Inferior parietal cortex (tissue), 1 donor: Measurements from ENCODE around the gene ISLR2.
"Not testable (repeated sequence)": the region's sequence is repeated elsewhere in the genome, so short reads cannot be mapped to it uniquely, and the experiment has no call there.

Source experiments
- DNase-seq: peaks from one replicate; pipeline ENCODE4 v3.0.0-alpha.2; 2016; ENCODE audit errors: extremely low spot score

The ISLR2 gene

GRCh38 chr15:74130155-74130848 is at the start of gene ISLR2:
Gene ISLR2 (plus strand): TSS chr15:74130586. CDS start chr15:74132755, 2,169 bp downstream.
- DNase-seq = no peak

- DNase-seq = not testable (repeated sequence)
Observed at GRCh38 chr15:74082450-74082849, 47.9 kb upstream of the ISLR2 start, which contains the start of gene GOLGA6A. Gene GOLGA6A (minus strand): TSS chr15:74082550. CDS start chr15:74082509, 41 bp downstream.

DNA sequence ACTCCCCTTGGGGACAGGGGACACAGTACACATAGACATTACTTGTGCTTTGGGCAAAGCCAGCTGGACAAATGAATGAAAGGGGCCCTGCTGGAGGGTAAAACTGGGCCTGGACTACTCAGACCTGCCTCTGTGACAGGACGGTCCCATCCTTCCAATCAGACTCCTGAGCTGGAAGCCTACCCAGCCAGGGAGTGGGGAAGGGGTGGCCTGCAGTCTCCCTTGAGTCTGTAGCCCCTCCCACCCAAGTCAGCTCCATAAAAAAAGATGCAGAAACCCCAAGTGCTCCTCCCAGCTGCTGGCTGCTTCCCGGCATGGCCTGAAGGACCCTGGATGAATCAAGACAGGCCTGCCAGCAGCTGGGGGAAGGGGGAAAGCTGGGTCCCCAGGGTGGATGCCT is 35.8 kb upstream of the ISLR2 start:
- not testable (repeated sequence) for DNase-seq

- DNase-seq = not testable (repeated sequence)
Observed at GRCh38 chr15:74095610-74096009, 34.8 kb upstream of the ISLR2 start.

DNA sequence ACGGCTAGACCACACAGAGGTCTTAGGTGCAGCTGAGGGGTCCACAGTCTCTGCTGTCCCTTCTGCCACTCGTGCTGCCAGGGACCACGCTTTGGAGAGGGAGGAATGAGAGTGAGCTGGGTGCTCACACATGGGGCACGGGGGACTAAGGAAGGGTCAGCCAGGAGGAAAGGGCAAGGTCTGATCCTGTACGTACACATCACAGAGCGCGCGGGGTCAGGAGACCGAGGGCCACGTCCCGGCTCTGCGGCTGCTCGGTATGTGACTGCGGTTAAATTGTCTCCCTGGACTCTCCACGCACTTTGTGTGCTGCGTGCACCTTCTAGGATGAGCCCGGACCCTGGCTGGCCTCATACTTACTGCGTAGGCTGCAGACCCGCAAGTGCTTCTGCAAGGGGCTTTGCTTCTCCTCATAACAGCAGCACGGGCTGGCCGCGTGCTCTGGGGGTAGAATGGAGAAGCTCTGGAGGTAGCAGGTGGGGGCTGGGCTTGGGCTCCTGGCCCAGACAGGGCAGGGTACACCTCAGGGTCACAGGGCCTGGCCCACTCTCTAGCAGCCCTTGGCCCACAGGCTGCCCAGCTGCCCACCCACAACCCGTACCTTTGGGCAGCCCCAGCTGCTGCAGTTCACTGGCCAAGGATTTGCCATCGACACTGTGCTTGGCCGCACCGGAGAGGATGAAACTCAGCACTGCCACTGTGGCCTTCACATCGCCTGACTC is 33.5 kb upstream of the ISLR2 start:
- DNase-seq = not testable (repeated sequence)

- DNase-seq = peak; percentile 92
Observed at GRCh38 chr15:74099963-74100733, 30.2 kb upstream of the ISLR2 start.

- no peak for DNase-seq
Observed at GRCh38 chr15:74108111-74108510, 22.3 kb upstream of the ISLR2 start.

GRCh38 chr15:74108611-74109010 is 21.8 kb upstream of the ISLR2 start:
- not testable (repeated sequence) for DNase-seq

GRCh38 chr15:74109713-74110112 is 20.7 kb upstream of the ISLR2 start:
- DNase-seq = no peak

DNA sequence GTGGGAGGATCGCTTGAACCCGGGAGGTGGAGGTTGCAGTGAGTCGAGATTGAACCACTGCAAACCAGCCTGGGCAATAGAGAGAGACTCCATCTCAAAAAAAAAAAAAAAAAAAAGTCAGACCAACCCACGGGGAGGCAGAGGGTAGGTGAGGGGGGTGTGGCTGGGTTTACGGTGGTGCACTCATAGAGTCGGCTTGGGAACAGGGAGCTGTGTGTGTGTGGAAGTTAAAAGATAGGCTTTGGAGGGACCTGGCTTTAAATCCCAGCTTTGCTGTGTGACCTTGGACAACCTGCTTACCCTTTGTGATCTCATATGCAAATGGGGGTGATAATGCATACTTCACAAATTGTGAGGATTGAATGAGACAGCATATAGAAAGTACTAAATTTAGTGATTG is 10.0 kb upstream of the ISLR2 start:
- DNase-seq = no peak

- no peak for DNase-seq
Observed at GRCh38 chr15:74121039-74121438, 9.3 kb upstream of the ISLR2 start.

GRCh38 chr15:74121858-74122257 is 8.5 kb upstream of the ISLR2 start:
- no peak for DNase-seq

GRCh38 chr15:74122403-74123130 is 7.8 kb upstream of the ISLR2 start:
- no peak for DNase-seq

- no peak for DNase-seq
Observed at GRCh38 chr15:74123131-74123429, 7.3 kb upstream of the ISLR2 start.

DNA sequence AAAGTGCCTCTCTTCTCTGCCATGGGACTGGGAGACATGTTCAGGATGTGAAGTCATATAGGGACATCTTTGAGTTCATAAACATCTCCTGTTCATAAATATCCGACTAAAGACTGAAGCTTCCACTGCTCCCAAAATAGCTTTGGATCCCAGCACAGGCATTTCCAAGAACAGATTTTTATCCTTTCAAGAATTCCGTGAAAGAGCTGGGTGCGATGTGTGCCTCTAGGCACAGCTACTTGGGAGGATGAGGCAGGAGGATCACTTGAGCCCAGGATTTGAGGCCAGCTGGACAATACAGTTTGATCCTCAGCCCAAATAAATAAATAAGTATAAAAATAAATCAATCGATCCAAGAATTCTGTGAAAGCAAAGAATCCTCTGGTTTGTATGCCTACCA is 6.7 kb upstream of the ISLR2 start:
- DNase-seq = no peak

DNA sequence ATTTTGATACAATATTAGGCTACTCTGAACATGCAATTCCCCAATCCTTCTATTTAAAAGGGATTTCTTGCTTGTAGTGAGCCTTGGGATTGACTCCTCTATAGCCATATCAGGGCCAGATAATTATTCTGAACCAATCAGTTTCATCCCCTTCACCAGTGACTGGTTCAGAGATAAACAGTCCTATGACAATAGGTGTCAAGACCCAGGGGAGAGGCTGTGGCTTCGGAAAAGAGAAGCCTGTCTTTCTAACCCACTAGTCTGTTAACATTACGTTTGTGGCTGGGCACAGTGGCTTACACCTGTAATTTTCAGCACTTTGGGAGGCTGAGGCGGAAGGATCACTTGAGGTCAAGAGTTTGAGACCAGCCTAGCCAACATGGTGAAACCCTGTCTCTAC is 6.2 kb upstream of the ISLR2 start:
- no peak for DNase-seq

DNA sequence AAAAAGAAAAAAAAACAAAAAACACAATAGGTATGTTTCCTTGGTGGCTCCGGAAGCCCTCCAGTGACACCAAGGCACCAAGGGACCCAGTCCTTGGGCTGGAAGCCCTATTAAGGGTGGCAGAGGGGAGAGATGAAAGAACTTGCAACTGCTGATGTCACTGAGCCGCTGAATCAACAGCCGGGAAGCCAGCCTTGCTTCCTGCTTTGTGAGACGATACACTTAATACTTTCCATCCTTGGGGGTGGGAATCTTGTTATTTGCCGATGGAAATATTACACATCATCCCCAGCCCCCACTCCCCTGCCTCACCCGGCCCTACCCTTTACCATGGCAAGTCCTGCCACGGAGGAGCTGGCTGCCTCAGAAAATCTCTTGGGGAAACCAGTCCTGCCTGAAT is 5.6 kb upstream of the ISLR2 start:
- DNase-seq = no peak

- peak; percentile 84 for DNase-seq
Observed at GRCh38 chr15:74127255-74127953, 3.0 kb upstream of the ISLR2 start.

- no peak for DNase-seq
Observed at GRCh38 chr15:74127954-74128784, 2.2 kb upstream of the ISLR2 start.

- no peak for DNase-seq
Observed at GRCh38 chr15:74128785-74129585, 1.4 kb upstream of the ISLR2 start.
